ENCODE data around the gene CRYAA.
"Not testable (repeated sequence)": the region's sequence is repeated elsewhere in the genome, so short reads cannot be mapped to it uniquely, and the experiment has no call there.

Gene CRYAA

DNA sequence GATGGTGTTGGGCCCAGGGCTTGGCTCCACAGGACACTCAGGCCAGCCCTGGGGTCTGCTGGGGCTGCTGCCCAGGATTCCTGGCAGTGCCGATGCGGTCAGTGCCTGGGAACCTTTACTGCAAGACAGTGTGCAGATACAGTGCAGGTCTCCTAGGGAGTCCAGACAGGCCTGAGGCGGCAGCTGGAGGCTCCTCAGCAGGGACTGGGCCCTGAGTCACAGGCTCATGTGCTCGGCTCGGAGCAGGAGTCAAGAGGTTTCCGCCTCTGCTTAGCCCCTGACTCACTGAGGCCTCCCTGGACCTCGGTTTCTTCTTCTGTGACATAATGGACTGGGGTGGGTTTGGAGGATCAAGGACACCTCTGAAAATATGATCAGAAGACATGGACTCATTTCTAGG, 18.5 kb downstream of the CRYAA start:
- H3K36me3 ChIP-seq (ENCODE audit: control insufficient read depth, insufficient read depth, low read length); H3K4me3 ChIP-seq (ENCODE audit: low read depth, low read length); H3K4me1 ChIP-seq (ENCODE audit: control insufficient read depth, insufficient read depth, low read length); H3K9me3 ChIP-seq (ENCODE audit: control insufficient read depth, insufficient read depth, low read length); H3K9ac ChIP-seq (ENCODE audit: low read depth, low read length); H3K27me3 ChIP-seq (ENCODE audit: control insufficient read depth, insufficient read depth, low read length): not testable (repeated sequence)

DNA sequence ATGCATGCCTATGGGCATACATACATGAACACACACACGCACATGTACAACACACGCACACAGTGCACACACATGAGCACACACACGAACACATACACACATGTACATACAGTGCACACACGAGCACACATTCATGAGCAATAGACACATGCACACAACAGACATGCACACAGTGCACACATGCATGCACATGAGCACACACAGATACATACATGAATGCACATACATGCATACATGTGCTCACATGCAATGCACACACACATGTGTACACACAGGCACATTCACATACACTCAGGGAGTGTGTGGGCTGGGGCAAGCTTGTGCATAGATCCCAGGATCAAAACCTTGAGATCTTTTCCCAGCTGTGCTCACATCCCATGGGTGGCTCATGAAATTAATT, 18.9 kb downstream of the CRYAA start:
- Histone ChIP-seq H3K9ac (ENCODE audit: low read depth, low read length) (no peak overlapping the region), H3K4me3 (ENCODE audit: low read depth, low read length) (no peak overlapping the region), H3K4me1 (ENCODE audit: control insufficient read depth, insufficient read depth, low read length) (no peaks in the 10 kb centered on the region), H3K36me3 (ENCODE audit: control insufficient read depth, insufficient read depth, low read length) (no peaks in the 10 kb centered on the region), H3K27me3 (ENCODE audit: control insufficient read depth, insufficient read depth, low read length) (no peaks in the 10 kb centered on the region), H3K9me3 (ENCODE audit: control insufficient read depth, insufficient read depth, low read length) (no peaks in the 10 kb centered on the region)

DNA sequence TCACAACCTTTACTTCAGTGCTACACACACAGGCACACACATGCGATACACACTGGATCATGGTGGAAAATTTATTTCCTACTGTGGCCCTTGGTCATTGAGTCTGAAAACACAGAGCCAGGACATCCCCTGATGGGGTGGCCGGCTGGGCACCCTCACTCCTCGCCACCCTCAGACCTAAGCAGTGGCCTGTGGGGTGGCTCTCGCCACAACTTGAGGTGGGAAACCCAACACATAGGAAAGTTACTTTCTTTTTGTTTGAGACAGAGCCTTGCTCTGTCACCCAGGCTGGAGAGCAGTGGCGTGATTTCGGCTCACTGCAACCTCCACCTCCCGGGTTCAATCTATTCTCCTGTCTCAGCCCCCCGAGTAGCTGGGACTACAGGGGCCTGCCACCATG, 19.4 kb downstream of the CRYAA start:
- H3K9ac ChIP-seq (ENCODE audit: low read depth, low read length): no peak overlapping the region
- H3K9me3 ChIP-seq (ENCODE audit: control insufficient read depth, insufficient read depth, low read length): no peaks in the 10 kb centered on the region
- no peaks in the 10 kb centered on the region for H3K27me3 ChIP-seq (ENCODE audit: control insufficient read depth, insufficient read depth, low read length)

DNA sequence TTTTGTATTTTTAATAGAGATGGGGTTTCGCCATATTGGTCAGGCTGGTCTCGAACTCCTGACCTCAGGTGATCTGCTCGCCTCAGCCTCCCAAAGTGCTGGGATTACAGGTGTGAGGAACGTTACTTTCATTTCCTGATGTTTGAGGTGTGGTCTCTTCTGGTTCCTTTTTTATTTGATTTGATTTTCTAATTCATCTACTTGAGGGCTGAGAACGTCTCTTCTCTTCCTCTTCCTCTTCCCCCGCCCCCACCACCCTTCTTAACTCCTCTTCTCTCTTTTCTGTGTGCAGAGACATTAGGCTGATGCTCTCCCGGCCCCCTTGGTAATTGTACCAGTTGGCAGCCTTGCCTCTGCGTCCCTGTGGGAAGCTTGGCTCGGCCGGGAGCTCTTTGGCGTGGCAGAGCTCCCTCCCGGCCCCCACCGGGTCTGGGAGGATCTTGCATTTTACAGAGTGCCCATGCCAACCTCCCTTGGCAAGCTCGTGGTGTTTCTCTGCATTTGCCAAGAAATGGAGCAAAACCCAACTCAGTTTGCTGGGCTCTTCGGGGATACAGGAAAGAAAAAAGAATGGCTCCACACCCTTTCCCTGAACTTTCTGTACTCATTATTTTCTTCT, 19.9 kb downstream of the CRYAA start:
- Histone ChIP-seq H3K4me3 (ENCODE audit: low read depth, low read length) (no peak overlapping the region), H3K27me3 (ENCODE audit: control insufficient read depth, insufficient read depth, low read length) (no peaks in the 10 kb centered on the region), H3K4me1 (ENCODE audit: control insufficient read depth, insufficient read depth, low read length) (no peaks in the 10 kb centered on the region), H3K9ac (ENCODE audit: low read depth, low read length) (no peak overlapping the region), H3K36me3 (ENCODE audit: control insufficient read depth, insufficient read depth, low read length) (no peaks in the 10 kb centered on the region), H3K9me3 (ENCODE audit: control insufficient read depth, insufficient read depth, low read length) (no peaks in the 10 kb centered on the region)

More for the DNA sequence above, 19.4 kb downstream of the CRYAA start:
- H3K4me1 ChIP-seq (ENCODE audit: control insufficient read depth, insufficient read depth, low read length): no peaks in the 10 kb centered on the region
- no peak overlapping the region for H3K4me3 ChIP-seq (ENCODE audit: low read depth, low read length)
- no peaks in the 10 kb centered on the region for H3K36me3 ChIP-seq (ENCODE audit: control insufficient read depth, insufficient read depth, low read length)

DNA sequence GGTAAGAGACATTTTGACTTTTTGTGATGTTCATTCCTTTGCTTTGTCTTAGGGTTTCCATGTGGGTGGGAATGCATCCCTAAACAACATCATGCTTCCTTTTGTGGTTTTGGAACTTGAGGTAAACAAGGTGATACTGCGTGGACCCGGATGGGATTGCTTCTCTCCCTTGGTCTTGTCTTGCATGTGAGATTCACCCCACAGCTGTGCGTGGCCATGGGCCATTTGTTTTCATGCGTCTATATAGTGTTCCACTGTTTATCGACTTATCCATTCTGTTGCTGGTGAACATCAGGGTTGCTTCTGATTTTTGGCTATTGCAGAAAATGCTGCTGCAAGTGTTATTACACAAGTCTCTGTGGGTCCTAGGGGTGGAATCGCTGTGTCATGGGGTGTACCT, 21.1 kb downstream of the CRYAA start:
- no peaks in the 10 kb centered on the region for H3K27me3 ChIP-seq (ENCODE audit: control insufficient read depth, insufficient read depth, low read length)
- no peaks in the 10 kb centered on the region for H3K9me3 ChIP-seq (ENCODE audit: control insufficient read depth, insufficient read depth, low read length)
- H3K4me3 ChIP-seq (ENCODE audit: low read depth, low read length): no peak overlapping the region
- no peaks in the 10 kb centered on the region for H3K36me3 ChIP-seq (ENCODE audit: control insufficient read depth, insufficient read depth, low read length)
- H3K9ac ChIP-seq (ENCODE audit: low read depth, low read length): no peak overlapping the region
- H3K4me1 ChIP-seq (ENCODE audit: control insufficient read depth, insufficient read depth, low read length): no peaks in the 10 kb centered on the region

DNA sequence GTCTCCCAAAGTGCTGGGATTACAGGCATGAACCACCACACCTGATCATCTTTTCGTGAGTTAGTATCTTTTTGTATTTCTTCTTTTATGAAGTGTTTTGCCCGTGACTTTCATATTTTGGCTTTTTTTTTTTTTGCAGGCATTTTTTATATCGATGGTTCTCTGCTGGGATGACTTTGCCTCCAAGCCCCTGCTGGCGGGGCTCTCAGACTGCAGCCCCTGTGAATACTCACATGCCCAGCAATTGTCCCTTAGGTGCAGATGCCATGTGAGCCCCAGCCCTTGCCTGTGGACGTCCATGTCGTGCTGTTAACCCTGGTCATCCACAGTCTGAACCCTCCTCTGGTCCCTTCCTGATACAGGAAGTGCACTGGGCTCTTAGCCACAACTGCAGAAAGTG, 21.7 kb downstream of the CRYAA start:
- Histone ChIP-seq H3K9me3 (ENCODE audit: control insufficient read depth, insufficient read depth, low read length) (no peaks in the 10 kb centered on the region), H3K4me3 (ENCODE audit: low read depth, low read length) (no peak overlapping the region), H3K4me1 (ENCODE audit: control insufficient read depth, insufficient read depth, low read length) (no peaks in the 10 kb centered on the region), H3K27me3 (ENCODE audit: control insufficient read depth, insufficient read depth, low read length) (no peaks in the 10 kb centered on the region), H3K36me3 (ENCODE audit: control insufficient read depth, insufficient read depth, low read length) (no peaks in the 10 kb centered on the region), H3K9ac (ENCODE audit: low read depth, low read length) (no peak overlapping the region)

DNA sequence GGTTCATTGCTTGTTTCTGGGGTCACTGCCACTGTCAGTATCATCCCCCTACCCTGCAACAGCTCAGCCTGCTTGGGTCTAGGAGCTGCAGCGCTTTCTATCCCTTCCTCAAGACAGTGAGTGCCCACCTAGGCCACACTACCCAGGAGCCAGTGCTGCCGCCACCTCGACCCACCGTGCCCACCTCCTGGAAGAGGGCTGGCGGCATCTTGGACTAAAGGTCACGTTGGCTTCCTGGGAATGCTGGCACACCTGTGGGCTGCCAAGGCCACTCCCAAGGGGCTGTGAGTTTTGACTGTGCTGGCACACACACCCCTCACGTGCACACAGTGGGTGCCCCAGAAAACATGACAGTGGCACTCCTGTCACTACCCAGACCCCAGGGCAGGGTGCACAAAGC, 22.1 kb downstream of the CRYAA start:
- Histone ChIP-seq H3K9ac (ENCODE audit: low read depth, low read length) (no peak overlapping the region), H3K4me1 (ENCODE audit: control insufficient read depth, insufficient read depth, low read length) (no peaks in the 10 kb centered on the region)

DNA sequence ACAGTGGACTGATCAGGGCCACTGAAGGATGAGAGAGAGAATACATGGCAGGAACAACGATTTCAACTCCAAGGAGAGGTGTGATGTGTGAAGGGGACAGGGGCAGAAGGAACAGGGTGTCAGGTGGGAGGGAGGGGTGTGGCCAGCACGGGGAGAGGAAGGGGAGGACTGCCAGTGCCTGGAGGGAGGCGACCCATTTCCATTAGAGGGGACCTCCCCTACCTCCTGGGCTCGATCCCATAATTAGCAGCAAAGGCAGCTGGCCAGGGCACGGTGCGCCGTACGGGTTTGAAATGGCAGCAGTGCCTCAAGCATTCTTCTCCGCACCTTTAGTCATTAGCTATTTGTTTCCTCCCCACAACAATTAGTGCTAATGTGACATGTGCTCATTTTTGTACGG, 22.7 kb downstream of the CRYAA start:
- Histone ChIP-seq H3K4me3 (ENCODE audit: low read depth, low read length) (no peak overlapping the region), H3K4me1 (ENCODE audit: control insufficient read depth, insufficient read depth, low read length) (no peaks in the 10 kb centered on the region), H3K36me3 (ENCODE audit: control insufficient read depth, insufficient read depth, low read length) (no peaks in the 10 kb centered on the region), H3K9me3 (ENCODE audit: control insufficient read depth, insufficient read depth, low read length) (no peaks in the 10 kb centered on the region), H3K27me3 (ENCODE audit: control insufficient read depth, insufficient read depth, low read length) (no peaks in the 10 kb centered on the region), H3K9ac (ENCODE audit: low read depth, low read length) (no peak overlapping the region)

More for the DNA sequence above, 22.1 kb downstream of the CRYAA start:
- H3K9me3 ChIP-seq (ENCODE audit: control insufficient read depth, insufficient read depth, low read length): no peaks in the 10 kb centered on the region
- no peak overlapping the region for H3K4me3 ChIP-seq (ENCODE audit: low read depth, low read length)
- H3K36me3 ChIP-seq (ENCODE audit: control insufficient read depth, insufficient read depth, low read length): no peaks in the 10 kb centered on the region
- H3K27me3 ChIP-seq (ENCODE audit: control insufficient read depth, insufficient read depth, low read length): no peaks in the 10 kb centered on the region

DNA sequence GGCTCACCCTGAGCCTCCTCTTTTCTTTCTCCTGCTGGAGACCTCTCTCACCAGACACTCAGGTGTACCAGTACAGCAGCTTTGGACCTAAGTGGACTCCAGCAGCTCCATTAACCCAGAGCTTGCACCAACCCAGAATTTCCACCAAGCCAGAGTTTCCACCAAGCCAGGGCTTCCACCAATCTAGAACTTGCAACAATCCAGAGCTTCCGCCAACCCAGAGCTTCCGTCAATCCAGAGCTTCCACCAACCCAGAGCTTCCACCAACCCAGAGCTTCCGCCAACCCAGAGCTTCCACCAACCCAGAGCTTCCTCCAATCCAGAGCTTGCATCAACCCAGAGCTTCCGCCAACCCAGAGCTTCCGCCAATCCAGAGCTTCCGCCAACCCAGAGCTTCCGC, 23.2 kb downstream of the CRYAA start:
- H3K4me3 ChIP-seq (ENCODE audit: low read depth, low read length): no peak overlapping the region
- H3K27me3 ChIP-seq (ENCODE audit: control insufficient read depth, insufficient read depth, low read length): no peaks in the 10 kb centered on the region
- no peaks in the 10 kb centered on the region for H3K9me3 ChIP-seq (ENCODE audit: control insufficient read depth, insufficient read depth, low read length)
- H3K9ac ChIP-seq (ENCODE audit: low read depth, low read length): no peak overlapping the region
- H3K4me1 ChIP-seq (ENCODE audit: control insufficient read depth, insufficient read depth, low read length): no peaks in the 10 kb centered on the region
- no peaks in the 10 kb centered on the region for H3K36me3 ChIP-seq (ENCODE audit: control insufficient read depth, insufficient read depth, low read length)

DNA sequence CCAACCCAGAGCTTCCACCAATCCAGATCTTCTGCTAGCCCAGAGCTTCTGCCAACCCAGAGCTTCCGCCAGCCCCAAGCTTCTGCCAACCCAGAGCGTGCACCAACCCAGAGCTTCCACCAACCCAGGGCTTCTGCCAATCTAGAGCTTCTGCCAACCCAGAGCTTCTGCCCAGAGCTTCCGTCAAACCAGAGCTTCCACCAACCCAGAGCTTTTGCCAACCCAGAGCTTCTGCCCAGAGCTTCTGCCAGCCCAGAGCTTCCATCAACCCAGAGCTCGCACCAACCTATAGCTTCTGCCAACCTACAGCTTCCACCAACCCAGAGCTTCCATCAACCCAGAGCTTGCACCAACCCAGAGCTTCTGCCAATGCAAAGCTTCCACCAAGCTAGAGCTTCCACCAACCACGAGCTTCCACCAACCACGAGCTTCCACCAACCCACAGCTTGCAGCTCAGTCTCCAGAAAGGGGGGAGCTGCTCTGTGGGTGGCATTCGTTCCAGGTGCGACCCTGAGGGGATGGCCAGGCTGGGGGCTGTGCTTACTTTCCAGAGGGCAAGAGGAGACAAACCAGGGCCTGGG, 23.8 kb downstream of the CRYAA start:
- Histone ChIP-seq H3K4me1 (ENCODE audit: control insufficient read depth, insufficient read depth, low read length) (no peaks in the 10 kb centered on the region), H3K9me3 (ENCODE audit: control insufficient read depth, insufficient read depth, low read length) (no peaks in the 10 kb centered on the region), H3K36me3 (ENCODE audit: control insufficient read depth, insufficient read depth, low read length) (no peaks in the 10 kb centered on the region), H3K27me3 (ENCODE audit: control insufficient read depth, insufficient read depth, low read length) (no peaks in the 10 kb centered on the region), H3K9ac (ENCODE audit: low read depth, low read length) (no peak overlapping the region), H3K4me3 (ENCODE audit: low read depth, low read length) (no peak overlapping the region)

DNA sequence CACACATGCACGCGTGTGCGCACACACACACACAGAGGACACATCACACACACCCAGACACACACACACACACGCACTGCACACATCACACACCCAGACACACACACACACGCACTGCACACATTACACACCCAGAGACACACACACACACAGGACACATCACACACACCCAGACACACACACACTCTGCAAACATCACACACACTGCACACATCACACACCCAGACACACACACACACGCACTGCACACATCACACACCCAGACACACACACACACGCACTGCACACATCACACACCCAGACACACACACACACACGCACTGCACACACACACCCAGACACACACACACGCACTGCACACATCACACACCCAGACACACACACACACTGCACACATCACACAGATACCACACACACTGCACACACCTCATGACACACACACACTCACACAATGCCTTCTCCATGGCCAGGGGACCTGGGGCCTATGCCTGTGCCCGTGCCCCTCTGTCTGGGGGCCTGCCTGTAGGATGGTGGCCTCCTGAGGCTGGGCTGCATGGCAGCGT, 24.4 kb downstream of the CRYAA start:
- no peaks in the 10 kb centered on the region for H3K9me3 ChIP-seq (ENCODE audit: control insufficient read depth, insufficient read depth, low read length)
- no peaks in the 10 kb centered on the region for H3K36me3 ChIP-seq (ENCODE audit: control insufficient read depth, insufficient read depth, low read length)
- H3K9ac ChIP-seq (ENCODE audit: low read depth, low read length): no peak overlapping the region
- H3K4me3 ChIP-seq (ENCODE audit: low read depth, low read length): no peak overlapping the region
- H3K27me3 ChIP-seq (ENCODE audit: control insufficient read depth, insufficient read depth, low read length): no peaks in the 10 kb centered on the region
- no peaks in the 10 kb centered on the region for H3K4me1 ChIP-seq (ENCODE audit: control insufficient read depth, insufficient read depth, low read length)

DNA sequence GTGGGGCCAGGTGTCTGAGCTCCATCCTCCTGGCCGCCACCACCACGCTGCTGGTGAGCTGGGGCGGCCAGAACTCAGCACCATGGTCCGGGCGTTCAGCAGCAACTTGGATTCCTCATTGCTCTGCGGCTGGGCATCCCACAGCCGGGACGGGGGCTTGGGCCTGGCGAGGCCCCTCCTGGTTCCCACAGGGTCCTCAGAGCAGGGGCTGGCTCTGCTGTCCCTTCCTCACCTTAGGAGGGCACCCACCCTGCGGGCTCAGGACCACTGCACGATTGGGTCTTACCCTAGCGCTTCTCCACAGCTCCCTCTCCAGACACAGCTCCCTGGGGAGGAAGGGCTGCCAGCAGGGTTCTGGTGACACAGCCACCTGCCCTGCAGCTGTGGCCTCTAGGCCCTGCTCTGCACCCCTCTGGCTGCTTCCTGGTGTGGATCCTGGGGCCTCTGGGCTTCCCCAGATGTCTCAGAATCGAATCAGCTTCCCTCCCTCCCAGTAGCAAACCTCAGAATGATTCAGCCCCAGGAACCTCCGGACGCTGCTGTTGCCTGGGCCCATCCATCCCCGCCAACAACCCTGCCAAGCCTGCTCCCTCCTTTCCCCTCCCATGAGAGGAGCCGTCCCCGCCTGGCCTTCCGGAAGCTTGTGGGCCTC, 25.0 kb downstream of the CRYAA start:
- H3K4me1 ChIP-seq (ENCODE audit: control insufficient read depth, insufficient read depth, low read length): no peaks in the 10 kb centered on the region
- no peak overlapping the region for H3K9ac ChIP-seq (ENCODE audit: low read depth, low read length)
- no peaks in the 10 kb centered on the region for H3K9me3 ChIP-seq (ENCODE audit: control insufficient read depth, insufficient read depth, low read length)
- no peaks in the 10 kb centered on the region for H3K36me3 ChIP-seq (ENCODE audit: control insufficient read depth, insufficient read depth, low read length)
- no peak overlapping the region for H3K4me3 ChIP-seq (ENCODE audit: low read depth, low read length)
- no peaks in the 10 kb centered on the region for H3K27me3 ChIP-seq (ENCODE audit: control insufficient read depth, insufficient read depth, low read length)
